OCI-LY7 (cell line): Measurements from ENCODE around the gene SCLY.

Experiments used
- EZH2phosphoT487 ChIP-seq: fragments of 200-600 bp; sonication (generic); IDR thresholded peaks from 2 replicates; pipeline ENCODE4 v1.6.1; 2018; ENCODE audit warnings: low read depth, borderline replicate concordance, mild to moderate bottlenecking, mixed run types, antibody characterized with exemption, low read length, moderate library complexity, mixed read lengths
- TF ChIP-seq, protein P1 (sequence below): fragments of 200-600 bp; sonication (generic); conservative IDR thresholded peaks from 2 replicates; pipeline ENCODE4 v1.5.1; 2014; ENCODE audit warnings: mild to moderate bottlenecking, antibody characterized with exemption, low read length, moderate library complexity, mixed read lengths

GRCh38 chr2:238061315-238062202 lies 758 bp downstream of the SCLY start:
- TF ChIP-seq, protein P1, sequence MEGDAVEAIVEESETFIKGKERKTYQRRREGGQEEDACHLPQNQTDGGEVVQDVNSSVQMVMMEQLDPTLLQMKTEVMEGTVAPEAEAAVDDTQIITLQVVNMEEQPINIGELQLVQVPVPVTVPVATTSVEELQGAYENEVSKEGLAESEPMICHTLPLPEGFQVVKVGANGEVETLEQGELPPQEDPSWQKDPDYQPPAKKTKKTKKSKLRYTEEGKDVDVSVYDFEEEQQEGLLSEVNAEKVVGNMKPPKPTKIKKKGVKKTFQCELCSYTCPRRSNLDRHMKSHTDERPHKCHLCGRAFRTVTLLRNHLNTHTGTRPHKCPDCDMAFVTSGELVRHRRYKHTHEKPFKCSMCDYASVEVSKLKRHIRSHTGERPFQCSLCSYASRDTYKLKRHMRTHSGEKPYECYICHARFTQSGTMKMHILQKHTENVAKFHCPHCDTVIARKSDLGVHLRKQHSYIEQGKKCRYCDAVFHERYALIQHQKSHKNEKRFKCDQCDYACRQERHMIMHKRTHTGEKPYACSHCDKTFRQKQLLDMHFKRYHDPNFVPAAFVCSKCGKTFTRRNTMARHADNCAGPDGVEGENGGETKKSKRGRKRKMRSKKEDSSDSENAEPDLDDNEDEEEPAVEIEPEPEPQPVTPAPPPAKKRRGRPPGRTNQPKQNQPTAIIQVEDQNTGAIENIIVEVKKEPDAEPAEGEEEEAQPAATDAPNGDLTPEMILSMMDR: no peak
- TF ChIP-seq EZH2phosphoT487: no peak
